ENCODE data around the gene ZBTB16. TPM values are rescaled to one million over a fixed set of nuclear protein-coding genes. Genes with fewer than 3 reads are reported as not detected.

The ZBTB16 gene
- total and polyA plus RNA-seq, 2 of the 13 experiments (the other 11 are each of a cell fraction or from before 2014, with no cell fraction given): not detected

- no peak for TF ChIP-seq THRA (CRISPR knock-in tag; IDR thresholded peaks at IDR 0.05; ENCODE audit: borderline replicate concordance)
These were observed 92.1 kb downstream of the ZBTB16 start (continued) for GRCh38 chr11:114151631-114152030.

GRCh38 chr11:114152162-114152561 lies 92.7 kb downstream of the ZBTB16 start:
- Histone ChIP-seq H3K4me2 (ENCODE audit: low read depth, low read length) (no peak overlapping the region), H2AFZ (ENCODE audit: low read length) (no peak overlapping the region), H3K4me1 (ENCODE audit: insufficient read depth, low read length) (0 out of 2 replicates have a peak, but pooled peaks cover 8% of the 10 kb centered on the region), H4K20me1 (ENCODE audit: insufficient read depth, low read length) (no peaks in the 10 kb centered on the region), H3K36me3 (replicated peaks in 1 of 2; ENCODE audit: control insufficient read depth in 1 of 2, insufficient read depth in 2 of 2, low read length in 2 of 2) (no peaks in the 10 kb centered on the region), H3K27me3 (ENCODE audit: control insufficient read depth in 1 of 2, insufficient read depth in 2 of 2, low read length in 2 of 2) (no peaks in the 10 kb centered on the region), H3K27ac (ENCODE audit: extremely low read length, insufficient read depth, low read length) (no peak overlapping the region), H3K79me2 (ENCODE audit: insufficient read depth, low read length) (no peaks in the 10 kb centered on the region), H3K4me3 (replicated peaks in 1 of 3; ENCODE audit: insufficient read depth in 1 of 3, low read depth in 2 of 3, low read length in 3 of 3) (no peak overlapping the region), H3K9me3 (ENCODE audit: low read length) (no peaks in the 10 kb centered on the region), H3K9ac (ENCODE audit: insufficient read depth, low read depth, low read length) (no peak overlapping the region)
- intact Hi-C loops (cut with micrococcal nuclease; ENCODE audit: unreplicated experiment) (no loop called here), in situ Hi-C loops (cut with HindIII; ENCODE audit: extremely low pct_ligation_motif_present, low pct_unique_long_range_greater_than_20kb) (no loop called here)
- POLR2A ChIA-PET: no interaction called here
- ATAC-seq: no peak
- DNase-seq (ENCODE audit: low spot score): no peak
- FAIRE-seq: no peak
- WGBS (ENCODE audit: low lambda C conversion rate): 1% methylated on average over 3 of the region's 3 CpGs
- TF ChIP-seq ERF (CRISPR knock-in tag; IDR thresholded peaks at IDR 0.05) (no peak), ZFP91 (CRISPR knock-in tag; IDR thresholded peaks at IDR 0.05; ENCODE audit: borderline replicate concordance) (no peak), ZNF75D (CRISPR knock-in tag; IDR thresholded peaks at IDR 0.05; ENCODE audit: borderline replicate concordance) (no peak), DBP (CRISPR knock-in tag; IDR thresholded peaks at IDR 0.05; ENCODE audit: not compliant biosample characterization) (no peak), FOSL1 (CRISPR knock-in tag; IDR thresholded peaks at IDR 0.05; ENCODE audit: borderline replicate concordance) (no peak), ZNF766 (CRISPR knock-in tag; IDR thresholded peaks at IDR 0.05; ENCODE audit: borderline replicate concordance) (no peak), CREB1 (IDR thresholded peaks at IDR 0.05) (no peak), CREB1 (CRISPR knock-in tag; IDR thresholded peaks at IDR 0.05) (no peak), PLSCR1 (CRISPR knock-in tag; IDR thresholded peaks at IDR 0.05; ENCODE audit: borderline replicate concordance) (no peak), SP5 (CRISPR knock-in tag; IDR thresholded peaks at IDR 0.05; ENCODE audit: borderline replicate concordance, low read depth) (no peak), PATZ1 (CRISPR knock-in tag; IDR thresholded peaks at IDR 0.05) (no peak), SALL1 (CRISPR knock-in tag; IDR thresholded peaks at IDR 0.05) (no peak), TEAD2 (CRISPR knock-in tag; IDR thresholded peaks at IDR 0.05) (no peak), ZNF850 (CRISPR knock-in tag; conservative IDR thresholded peaks at IDR 0.05) (no peak)
- BruUV-seq (replicated peaks): no TSS peak
- CTCF ChIA-PET (ENCODE audit: low intra/inter-chr PET ratio, low total read pairs): no interaction called here

All from HepG2 (cell line).